Spleen (tissue), 7 donors: Measurements from ENCODE around the gene CFL1.

Source experiments
- POLR2A ChIP-seq, 3 donors: fragments of 450-650 bp; IDR thresholded peaks; one replicate each; pipeline ENCODE4 v1.5.1; 2017; ENCODE audit warnings: antibody characterized with exemption in 3 of 3, mild to moderate bottlenecking in 1 of 3
- POLR2AphosphoS5 ChIP-seq, 3 donors: sonication (generic); formaldehyde crosslinking; IDR thresholded peaks; one replicate each; pipeline ENCODE4 v1.5.1; 2017; ENCODE audit warnings: antibody characterized with exemption in 3 of 3
- TF ChIP-seq, protein P1 (sequence below), 11 experiments: fragments of 200-600 bp in 7 of 11; fragments of 450-650 bp in 4 of 11; sonication (generic) in 4 of 11; IDR thresholded peaks in 8 of 11; conservative IDR thresholded peaks in 3 of 11; 1 replicate in 7 of 11; 2 replicates in 4 of 11; pipeline versions ENCODE4 v1.4.0 to v1.8.0; 2016 to 2021; ENCODE audit warnings: antibody characterized with exemption in 11 of 11, inconsistent platforms in 4 of 11, mild to moderate bottlenecking in 1 of 11
- donor health status: DM: no; HTN: no; CAD: no; lungs with moderate emphysema.
- donor health status: DM: no; HTN: no; CAD: no.
- donor health status: DM: no; HTN: no; CAD: no.

DNA sequence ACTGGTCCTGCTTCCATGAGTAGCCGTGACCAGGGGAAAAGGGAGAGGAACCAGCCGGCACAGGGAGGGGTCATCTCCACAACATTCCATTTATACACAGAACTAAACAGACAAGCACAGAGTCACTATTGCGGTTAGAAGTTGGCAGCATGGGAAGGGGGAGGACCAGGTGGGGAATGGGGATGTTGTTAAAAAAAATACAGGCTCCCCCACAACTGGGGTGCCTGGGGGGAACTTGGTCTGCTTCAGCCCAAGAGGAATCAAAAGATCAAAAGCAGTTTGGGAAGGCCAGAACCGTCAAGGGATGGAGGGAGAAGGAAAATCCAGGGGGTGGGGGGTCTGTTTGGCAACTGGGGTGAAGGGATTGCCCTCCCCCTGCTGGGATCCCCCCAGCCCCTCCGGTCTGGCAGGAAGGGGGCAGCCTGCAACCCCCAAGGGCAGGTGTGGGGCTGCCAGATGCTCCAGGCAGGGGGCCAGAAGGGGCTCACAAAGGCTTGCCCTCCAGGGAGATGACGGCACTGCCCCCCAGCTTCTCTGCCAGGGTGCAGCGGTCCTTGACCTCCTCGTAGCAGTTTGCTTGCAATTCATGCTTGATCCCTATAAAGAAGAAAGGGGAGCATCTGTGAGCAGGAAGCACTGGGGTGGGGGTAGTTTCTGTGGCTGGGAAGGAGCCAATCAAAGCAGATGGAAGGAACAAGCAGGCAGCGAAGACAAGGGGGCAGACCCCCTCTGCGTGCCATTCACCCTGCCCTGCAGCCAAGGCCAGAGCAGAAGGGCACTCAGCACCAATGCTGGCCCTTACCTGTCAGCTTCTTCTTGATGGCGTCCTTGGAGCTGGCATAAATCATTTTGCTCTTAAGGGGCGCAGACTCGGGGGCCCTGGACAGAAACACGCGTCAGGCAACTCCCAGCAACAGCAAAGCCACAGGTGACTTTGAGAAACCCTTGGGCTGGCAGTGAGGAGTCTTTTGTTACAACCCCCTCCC, 2.8 kb downstream of the CFL1 start:
- TF ChIP-seq, protein P1, sequence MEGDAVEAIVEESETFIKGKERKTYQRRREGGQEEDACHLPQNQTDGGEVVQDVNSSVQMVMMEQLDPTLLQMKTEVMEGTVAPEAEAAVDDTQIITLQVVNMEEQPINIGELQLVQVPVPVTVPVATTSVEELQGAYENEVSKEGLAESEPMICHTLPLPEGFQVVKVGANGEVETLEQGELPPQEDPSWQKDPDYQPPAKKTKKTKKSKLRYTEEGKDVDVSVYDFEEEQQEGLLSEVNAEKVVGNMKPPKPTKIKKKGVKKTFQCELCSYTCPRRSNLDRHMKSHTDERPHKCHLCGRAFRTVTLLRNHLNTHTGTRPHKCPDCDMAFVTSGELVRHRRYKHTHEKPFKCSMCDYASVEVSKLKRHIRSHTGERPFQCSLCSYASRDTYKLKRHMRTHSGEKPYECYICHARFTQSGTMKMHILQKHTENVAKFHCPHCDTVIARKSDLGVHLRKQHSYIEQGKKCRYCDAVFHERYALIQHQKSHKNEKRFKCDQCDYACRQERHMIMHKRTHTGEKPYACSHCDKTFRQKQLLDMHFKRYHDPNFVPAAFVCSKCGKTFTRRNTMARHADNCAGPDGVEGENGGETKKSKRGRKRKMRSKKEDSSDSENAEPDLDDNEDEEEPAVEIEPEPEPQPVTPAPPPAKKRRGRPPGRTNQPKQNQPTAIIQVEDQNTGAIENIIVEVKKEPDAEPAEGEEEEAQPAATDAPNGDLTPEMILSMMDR (IDR thresholded peaks at IDR 0.05 in 8 of 11, conservative IDR thresholded peaks at IDR 0.05 in 3 of 11): no peak
- no peak for TF ChIP-seq POLR2A (IDR thresholded peaks at IDR 0.05)
- peak in 2 of 3 donors; percentile 16 to 52 for TF ChIP-seq POLR2AphosphoS5 (IDR thresholded peaks at IDR 0.05)
